IPS-15b (cell line): Measurements from ENCODE around the gene YOD1.

Source experiments
- H3K27me3 ChIP-seq: one replicate; pipeline ENCODE4 v1.6.1; 2013; ENCODE audit warnings: low read length; ENCODE audit not compliant: control insufficient read depth, insufficient read depth
- H3K36me3 ChIP-seq: one replicate; pipeline ENCODE4 v1.6.1; 2013; ENCODE audit warnings: low read length; ENCODE audit not compliant: control insufficient read depth, insufficient read depth
- H3K4me1 ChIP-seq: one replicate; pipeline ENCODE4 v1.6.1; 2013; ENCODE audit warnings: mild to moderate bottlenecking, low read length; ENCODE audit not compliant: control insufficient read depth, insufficient read depth
- H3K4me3 ChIP-seq: one replicate; pipeline ENCODE4 v1.5.1; 2013; ENCODE audit warnings: low read depth, low read length
- H3K9ac ChIP-seq: one replicate; pipeline ENCODE4 v1.6.1; 2013; ENCODE audit warnings: low read depth, mild to moderate bottlenecking, low read length
- H3K9me3 ChIP-seq: one replicate; pipeline ENCODE4 v1.6.1; 2013; ENCODE audit warnings: mild to moderate bottlenecking, low read length; ENCODE audit not compliant: control insufficient read depth, insufficient read depth

YOD1 gene

GRCh38 chr1:207069858-207070506 is 19.0 kb upstream of the YOD1 start:
- no peak overlapping the region for H3K9ac ChIP-seq
- no peaks in the 10 kb centered on the region for H3K9me3 ChIP-seq
- no peaks in the 10 kb centered on the region for H3K27me3 ChIP-seq
- no peak overlapping the region for H3K4me3 ChIP-seq
- peaks cover 11% of the 10 kb centered on the region for H3K36me3 ChIP-seq
- no peaks in the 10 kb centered on the region for H3K4me1 ChIP-seq

- no peak overlapping the region for H3K4me3 ChIP-seq
- peaks cover 11% of the 10 kb centered on the region for H3K36me3 ChIP-seq
- H3K4me1 ChIP-seq = no peaks in the 10 kb centered on the region
- H3K27me3 ChIP-seq = no peaks in the 10 kb centered on the region
- no peaks in the 10 kb centered on the region for H3K9me3 ChIP-seq
- no peak overlapping the region for H3K9ac ChIP-seq
Observed at GRCh38 chr1:207069061-207069460, 18.1 kb upstream of the YOD1 start.

DNA sequence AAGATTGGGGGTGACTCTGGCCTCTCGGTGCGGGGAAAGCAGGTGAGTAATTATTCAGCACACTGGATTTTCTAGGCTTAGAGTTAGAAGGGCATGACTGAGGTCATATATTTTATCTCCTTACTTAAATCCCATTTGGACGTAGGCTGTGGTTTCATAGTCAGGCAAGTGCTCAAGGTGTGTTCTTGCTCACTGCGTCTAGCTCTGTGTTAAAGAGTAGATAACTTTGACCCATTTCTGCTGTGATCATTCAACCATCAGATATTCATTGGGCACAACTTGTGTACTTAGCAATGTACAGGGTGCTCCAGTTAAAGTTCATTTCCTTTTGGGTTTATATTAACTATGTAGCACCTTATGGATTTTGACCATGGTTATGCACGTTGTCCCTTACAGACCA is 16.7 kb upstream of the YOD1 start:
- Histone ChIP-seq H3K9me3 (no peaks in the 10 kb centered on the region), H3K9ac (no peak overlapping the region), H3K4me1 (no peaks in the 10 kb centered on the region), H3K36me3 (peaks cover 11% of the 10 kb centered on the region), H3K4me3 (no peak overlapping the region), H3K27me3 (no peaks in the 10 kb centered on the region)

DNA sequence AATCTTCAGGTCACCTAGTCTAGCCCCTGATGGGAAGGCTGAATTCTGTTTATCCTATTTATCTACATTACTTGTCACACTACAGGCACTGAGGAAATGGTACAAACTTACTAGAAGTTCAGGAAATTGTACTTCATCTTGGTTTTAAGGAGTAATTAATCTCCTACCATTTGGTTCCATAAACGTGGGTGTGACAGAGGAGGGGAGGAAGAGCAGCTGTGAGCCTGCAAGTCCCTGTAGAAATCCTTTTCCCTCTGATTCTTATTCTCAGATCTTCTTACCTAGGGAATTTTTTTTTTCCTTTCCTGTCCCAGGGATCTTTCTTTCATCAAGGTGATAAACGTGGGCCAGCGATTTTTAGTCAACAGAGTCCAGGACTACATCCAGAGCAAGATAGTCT is 16.2 kb upstream of the YOD1 start:
- Histone ChIP-seq H3K9me3 (no peaks in the 10 kb centered on the region), H3K9ac (no peak overlapping the region), H3K36me3 (peaks cover 8% of the 10 kb centered on the region), H3K4me1 (no peaks in the 10 kb centered on the region), H3K27me3 (no peaks in the 10 kb centered on the region), H3K4me3 (no peak overlapping the region)

DNA sequence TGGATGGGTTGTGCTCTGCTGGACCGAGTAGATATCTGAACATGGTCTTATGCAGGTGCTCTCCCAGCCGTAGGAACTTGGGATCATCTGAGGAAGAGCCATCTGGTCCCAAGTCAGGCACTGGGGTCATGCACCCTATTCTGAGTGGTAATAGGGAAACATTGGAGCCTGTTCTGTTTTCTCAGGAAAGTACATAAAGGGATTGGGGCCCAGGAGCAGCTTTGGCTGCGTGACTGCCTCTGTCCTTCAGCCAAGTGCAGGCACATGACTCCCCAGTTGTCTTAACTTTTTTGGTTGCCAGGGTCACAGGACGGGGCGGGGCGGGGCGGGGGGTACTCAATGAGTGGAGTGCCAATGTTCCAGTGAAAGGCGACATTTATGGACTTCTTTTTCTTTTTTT is 13.6 kb upstream of the YOD1 start:
- peaks cover 10% of the 10 kb centered on the region for H3K36me3 ChIP-seq

GRCh38 chr1:207063014-207063413 is 12.0 kb upstream of the YOD1 start:
- peaks cover 4% of the 10 kb centered on the region for H3K36me3 ChIP-seq
- no peaks in the 10 kb centered on the region for H3K9me3 ChIP-seq
- no peak overlapping the region for H3K4me3 ChIP-seq
- H3K27me3 ChIP-seq = no peaks in the 10 kb centered on the region
- no peak overlapping the region for H3K9ac ChIP-seq
- H3K4me1 ChIP-seq = peaks cover 4% of the 10 kb centered on the region

More for the DNA sequence above, 13.6 kb upstream of the YOD1 start:
- no peak overlapping the region for H3K4me3 ChIP-seq
- no peak overlapping the region for H3K9ac ChIP-seq
- no peaks in the 10 kb centered on the region for H3K27me3 ChIP-seq
- peaks cover 3% of the 10 kb centered on the region for H3K4me1 ChIP-seq
- H3K9me3 ChIP-seq = no peaks in the 10 kb centered on the region

GRCh38 chr1:207062058-207062457 is 11.1 kb upstream of the YOD1 start:
- H3K27me3 ChIP-seq = no peaks in the 10 kb centered on the region
- H3K36me3 ChIP-seq = peaks cover 4% of the 10 kb centered on the region
- H3K9me3 ChIP-seq = no peaks in the 10 kb centered on the region
- H3K4me1 ChIP-seq = peaks cover 4% of the 10 kb centered on the region
- H3K9ac ChIP-seq = no peak overlapping the region
- H3K4me3 ChIP-seq = no peak overlapping the region

DNA sequence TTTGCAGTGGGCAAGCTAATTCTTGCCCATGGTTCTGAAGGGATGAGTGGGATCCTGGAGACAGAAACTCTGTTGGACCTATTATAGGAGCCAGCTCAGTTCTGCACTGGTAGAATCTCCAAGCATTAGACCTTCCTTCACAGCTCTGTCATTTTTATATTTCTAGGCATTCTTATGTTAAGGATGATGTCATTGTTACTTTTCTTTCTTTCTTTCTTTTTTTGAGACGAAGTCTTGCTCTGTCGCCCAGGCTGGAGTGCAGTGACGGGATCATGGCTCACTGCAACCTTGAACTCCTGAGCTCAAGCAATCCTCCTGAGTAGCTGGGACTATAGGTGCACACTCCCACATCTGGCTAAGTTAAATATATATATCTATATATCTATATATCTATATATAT is 9.6 kb upstream of the YOD1 start:
- Histone ChIP-seq H3K9me3 (no peaks in the 10 kb centered on the region), H3K4me1 (peaks cover 4% of the 10 kb centered on the region), H3K27me3 (no peaks in the 10 kb centered on the region), H3K36me3 (peaks cover 4% of the 10 kb centered on the region), H3K9ac (no peak overlapping the region), H3K4me3 (no peak overlapping the region)

DNA sequence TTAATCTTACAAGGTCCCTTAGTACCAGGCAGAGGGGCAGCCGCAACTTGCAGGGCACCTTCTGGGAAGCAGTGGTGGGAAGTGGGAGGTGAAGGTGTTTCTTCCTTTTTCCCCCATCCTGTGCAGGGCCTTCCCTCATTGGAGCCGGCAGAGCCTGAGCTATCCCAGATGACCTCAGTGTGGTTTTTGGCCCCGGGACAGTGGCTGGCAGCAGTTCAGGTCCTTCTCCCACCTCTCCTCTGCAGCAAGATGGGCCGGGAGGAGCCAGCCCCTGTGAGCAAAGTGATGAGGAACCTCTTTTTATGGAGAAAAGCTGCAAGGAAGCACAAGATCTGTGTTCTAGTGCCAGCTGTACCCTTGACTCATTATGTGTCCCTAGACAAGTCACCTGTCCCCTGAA is 8.9 kb upstream of the YOD1 start:
- H3K27me3 ChIP-seq = no peaks in the 10 kb centered on the region
- no peak overlapping the region for H3K9ac ChIP-seq

GRCh38 chr1:207058878-207059867 is 8.2 kb upstream of the YOD1 start:
- H3K27me3 ChIP-seq = no peaks in the 10 kb centered on the region

More for the DNA sequence above, 8.9 kb upstream of the YOD1 start:
- H3K4me3 ChIP-seq = no peak overlapping the region
- H3K36me3 ChIP-seq = peaks cover 4% of the 10 kb centered on the region
- H3K4me1 ChIP-seq = peaks cover 4% of the 10 kb centered on the region
- no peaks in the 10 kb centered on the region for H3K9me3 ChIP-seq

DNA sequence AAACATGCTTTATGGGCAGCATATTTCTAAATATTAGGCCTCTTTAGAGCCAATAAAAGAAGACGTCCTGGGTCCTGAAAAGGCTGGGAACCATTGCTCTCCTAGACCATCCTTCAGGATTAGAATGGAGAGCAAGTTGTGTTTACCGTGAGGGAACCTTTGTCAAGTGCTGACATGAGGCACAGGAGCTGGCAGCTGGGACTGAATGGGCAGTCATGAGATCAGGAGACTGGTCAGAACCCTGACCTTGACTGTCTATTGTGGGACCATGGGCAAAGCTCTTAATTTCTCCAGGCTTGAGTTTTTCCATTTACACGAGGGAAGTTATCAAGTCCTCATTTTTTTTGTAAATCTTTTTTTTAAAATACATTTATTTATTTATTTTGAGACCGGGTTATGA is 7.2 kb upstream of the YOD1 start:
- Histone ChIP-seq H3K4me1 (peaks cover 4% of the 10 kb centered on the region), H3K9me3 (no peaks in the 10 kb centered on the region), H3K9ac (no peak overlapping the region), H3K36me3 (peaks cover 4% of the 10 kb centered on the region), H3K27me3 (no peaks in the 10 kb centered on the region), H3K4me3 (no peak overlapping the region)

More at GRCh38 chr1:207058878-207059867, 8.2 kb upstream of the YOD1 start:
- peaks cover 4% of the 10 kb centered on the region for H3K36me3 ChIP-seq
- H3K4me1 ChIP-seq = peaks cover 4% of the 10 kb centered on the region
- H3K4me3 ChIP-seq = no peak overlapping the region
- H3K9ac ChIP-seq = no peak overlapping the region
- no peaks in the 10 kb centered on the region for H3K9me3 ChIP-seq

- no peak overlapping the region for H3K4me3 ChIP-seq
- peaks cover 4% of the 10 kb centered on the region for H3K4me1 ChIP-seq
- no peaks in the 10 kb centered on the region for H3K9me3 ChIP-seq
- no peak overlapping the region for H3K9ac ChIP-seq
- no peaks in the 10 kb centered on the region for H3K27me3 ChIP-seq
- H3K36me3 ChIP-seq = no peaks in the 10 kb centered on the region
Observed at GRCh38 chr1:207056673-207057072, 5.7 kb upstream of the YOD1 start.
